ENCODE measurements around the gene MRPL1. TPM values are rescaled to one million over a fixed set of nuclear protein-coding genes. Genes with fewer than 3 reads are reported as not detected.

The MRPL1 gene
- total RNA-seq, 1 experiment from 2014 or later: 42.0 TPM

DNA sequence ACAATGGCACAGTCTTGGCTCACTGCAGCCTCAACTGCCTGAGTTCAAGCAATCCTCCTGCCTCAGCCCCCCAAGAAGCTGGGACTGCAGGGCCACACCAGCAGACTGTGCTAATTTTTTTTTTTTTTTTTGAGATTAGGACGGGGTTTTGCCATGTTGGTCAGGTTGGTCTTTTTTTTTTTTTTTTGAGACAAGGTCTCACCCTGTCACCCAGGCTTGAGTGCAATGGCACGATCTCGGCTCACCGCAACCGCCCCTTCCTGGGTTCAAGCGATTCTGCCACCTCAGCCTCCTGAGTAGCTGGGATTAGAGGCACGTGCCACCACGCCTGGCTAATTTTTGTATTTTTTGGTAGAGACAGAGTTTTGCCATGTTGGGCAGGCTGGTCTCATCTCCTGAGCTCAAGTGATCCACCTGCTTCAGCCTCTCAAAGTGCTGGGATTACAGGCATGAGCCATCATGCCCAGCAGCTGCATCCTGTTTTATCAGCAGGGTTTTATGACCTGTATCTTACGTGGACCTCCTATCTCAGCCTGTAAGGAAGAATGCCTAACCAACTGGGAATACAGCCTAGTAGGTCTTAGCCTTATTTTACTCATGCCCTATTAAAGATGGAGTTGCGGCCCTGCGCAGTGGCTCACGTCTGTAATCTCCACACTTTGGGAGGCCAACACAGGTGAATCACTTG is 13.2 kb upstream of the MRPL1 start:
- Histone ChIP-seq H3K4me3 (ENCODE audit: low read depth, low read length) (no peak overlapping the region), H3K36me3 (ENCODE audit: control insufficient read depth, insufficient read depth, low read length) (no peaks in the 10 kb centered on the region), H3K9me3 (no peaks in the 10 kb centered on the region), H3K4me1 (no peaks in the 10 kb centered on the region), H3K27me3 (replicated peaks; ENCODE audit: control insufficient read depth, insufficient read depth, low read length) (no peaks in the 10 kb centered on the region)
- Mint-ChIP-seq H3K27me3 (ENCODE audit: insufficient read depth, unreplicated experiment) (no peaks in the 10 kb centered on the region), H3K4me1 (ENCODE audit: low read depth, unreplicated experiment) (no peaks in the 10 kb centered on the region), H3K36me3 (ENCODE audit: insufficient read depth, unreplicated experiment) (no peaks in the 10 kb centered on the region), H3K27ac (ENCODE audit: unreplicated experiment) (no peak overlapping the region), H3K4me3 (ENCODE audit: unreplicated experiment) (no peak overlapping the region), H3K9me3 (ENCODE audit: unreplicated experiment) (no peaks in the 10 kb centered on the region)
- TF ChIP-seq, protein P1, sequence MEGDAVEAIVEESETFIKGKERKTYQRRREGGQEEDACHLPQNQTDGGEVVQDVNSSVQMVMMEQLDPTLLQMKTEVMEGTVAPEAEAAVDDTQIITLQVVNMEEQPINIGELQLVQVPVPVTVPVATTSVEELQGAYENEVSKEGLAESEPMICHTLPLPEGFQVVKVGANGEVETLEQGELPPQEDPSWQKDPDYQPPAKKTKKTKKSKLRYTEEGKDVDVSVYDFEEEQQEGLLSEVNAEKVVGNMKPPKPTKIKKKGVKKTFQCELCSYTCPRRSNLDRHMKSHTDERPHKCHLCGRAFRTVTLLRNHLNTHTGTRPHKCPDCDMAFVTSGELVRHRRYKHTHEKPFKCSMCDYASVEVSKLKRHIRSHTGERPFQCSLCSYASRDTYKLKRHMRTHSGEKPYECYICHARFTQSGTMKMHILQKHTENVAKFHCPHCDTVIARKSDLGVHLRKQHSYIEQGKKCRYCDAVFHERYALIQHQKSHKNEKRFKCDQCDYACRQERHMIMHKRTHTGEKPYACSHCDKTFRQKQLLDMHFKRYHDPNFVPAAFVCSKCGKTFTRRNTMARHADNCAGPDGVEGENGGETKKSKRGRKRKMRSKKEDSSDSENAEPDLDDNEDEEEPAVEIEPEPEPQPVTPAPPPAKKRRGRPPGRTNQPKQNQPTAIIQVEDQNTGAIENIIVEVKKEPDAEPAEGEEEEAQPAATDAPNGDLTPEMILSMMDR (IDR thresholded peaks at IDR 0.05; ENCODE audit: insufficient read depth in 1 of 2, low read depth in 1 of 2, low read length in 1 of 2, severe bottlenecking in 1 of 2, unreplicated experiment in 1 of 2): no peak
- ChIA-PET POLR2A (no interaction called here), CTCF (no interaction called here)
- BruUV-seq (replicated peaks): no TSS peak
- intact Hi-C loops (cut with micrococcal nuclease; ENCODE audit: unreplicated experiment): no loop called here
- no peak for DNase-seq

DNA sequence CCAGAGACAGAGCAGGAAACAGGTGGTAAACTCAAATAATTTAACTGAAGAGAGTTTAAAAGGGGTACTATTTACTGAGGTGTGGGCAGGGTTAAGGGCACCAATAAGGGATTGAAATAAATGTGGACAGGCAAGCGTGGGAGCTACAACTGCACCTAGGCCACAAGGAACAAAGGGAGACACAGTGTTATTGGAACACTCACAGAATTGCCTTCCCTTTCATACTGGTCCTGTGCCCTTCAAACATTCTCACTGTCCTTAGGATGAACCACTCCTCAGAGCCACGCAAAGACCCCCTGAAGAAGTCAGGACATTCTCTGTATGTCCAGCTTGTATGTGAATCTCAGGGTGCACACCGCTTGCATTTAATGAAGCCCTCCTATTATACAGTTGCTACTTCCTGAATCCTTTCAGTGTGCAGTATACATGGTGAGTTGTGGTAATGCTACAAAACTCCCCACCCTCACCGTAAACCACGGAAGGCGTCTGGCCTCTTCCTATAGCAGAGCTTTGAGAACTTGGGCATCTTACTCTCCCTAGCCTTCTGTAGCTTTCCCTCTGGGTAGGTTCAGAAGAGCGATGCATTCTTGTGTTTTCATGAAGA is 9.6 kb upstream of the MRPL1 start:
- ChIA-PET CTCF (no interaction called here), POLR2A (no interaction called here)
- TF ChIP-seq, protein P1 (IDR thresholded peaks at IDR 0.05; ENCODE audit: insufficient read depth in 1 of 2, low read depth in 1 of 2, low read length in 1 of 2, severe bottlenecking in 1 of 2, unreplicated experiment in 1 of 2): no peak
- no peaks in the 10 kb centered on the region for H3K36me3 Mint-ChIP-seq (ENCODE audit: insufficient read depth, unreplicated experiment)
- H3K9me3 Mint-ChIP-seq (ENCODE audit: unreplicated experiment): no peaks in the 10 kb centered on the region
- BruUV-seq (replicated peaks): no TSS peak
- Histone ChIP-seq H3K9me3 (no peaks in the 10 kb centered on the region), H3K36me3 (ENCODE audit: control insufficient read depth, insufficient read depth, low read length) (no peaks in the 10 kb centered on the region), H3K27me3 (replicated peaks; ENCODE audit: control insufficient read depth, insufficient read depth, low read length) (no peaks in the 10 kb centered on the region), H3K4me3 (ENCODE audit: low read depth, low read length) (no peak overlapping the region), H3K4me1 (no peaks in the 10 kb centered on the region)
- no peak overlapping the region for H3K4me3 Mint-ChIP-seq (ENCODE audit: unreplicated experiment)
- DNase-seq: no peak
- H3K27me3 Mint-ChIP-seq (ENCODE audit: insufficient read depth, unreplicated experiment): no peaks in the 10 kb centered on the region
- no peak overlapping the region for H3K27ac Mint-ChIP-seq (ENCODE audit: unreplicated experiment)
- intact Hi-C loops (cut with micrococcal nuclease; ENCODE audit: unreplicated experiment): no loop called here
- no peaks in the 10 kb centered on the region for H3K4me1 Mint-ChIP-seq (ENCODE audit: low read depth, unreplicated experiment)

DNA sequence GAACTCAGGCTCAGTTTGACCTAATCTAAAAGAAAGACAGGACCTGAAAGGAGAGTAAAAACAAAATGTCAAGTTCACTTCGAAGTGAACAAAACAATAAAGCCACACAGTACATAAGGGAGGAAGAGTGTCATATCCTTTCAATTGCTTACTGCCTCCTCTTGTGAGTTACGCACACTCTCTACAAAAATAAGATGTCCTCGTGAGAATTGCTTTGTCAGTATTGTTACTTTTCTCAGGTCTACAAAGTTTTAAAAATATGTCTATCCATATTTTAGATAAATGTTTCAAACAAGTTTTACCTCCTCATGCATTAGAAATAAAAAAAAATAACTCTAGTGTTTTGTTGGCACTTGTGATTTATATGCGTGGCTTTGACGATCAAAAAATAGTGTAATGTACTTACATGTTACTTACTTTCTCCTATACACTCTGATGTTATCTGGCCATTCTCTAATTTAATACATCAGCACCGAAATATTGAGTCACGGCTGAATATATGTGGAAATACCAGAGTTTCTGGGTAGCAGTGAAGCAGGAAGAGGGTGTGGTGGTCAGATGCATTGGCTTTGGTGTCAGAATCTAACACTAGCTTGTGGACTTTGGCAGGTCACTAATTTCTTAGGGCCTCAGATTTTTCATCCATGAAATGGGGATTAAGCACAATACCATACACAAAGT is 8.1 kb upstream of the MRPL1 start:
- BruUV-seq (replicated peaks): no TSS peak
- Histone ChIP-seq H3K4me1 (no peaks in the 10 kb centered on the region), H3K36me3 (ENCODE audit: control insufficient read depth, insufficient read depth, low read length) (no peaks in the 10 kb centered on the region), H3K9me3 (no peaks in the 10 kb centered on the region), H3K4me3 (ENCODE audit: low read depth, low read length) (no peak overlapping the region), H3K27me3 (replicated peaks; ENCODE audit: control insufficient read depth, insufficient read depth, low read length) (no peaks in the 10 kb centered on the region)
- Mint-ChIP-seq H3K36me3 (ENCODE audit: insufficient read depth, unreplicated experiment) (no peaks in the 10 kb centered on the region), H3K27me3 (ENCODE audit: insufficient read depth, unreplicated experiment) (no peaks in the 10 kb centered on the region), H3K9me3 (ENCODE audit: unreplicated experiment) (no peaks in the 10 kb centered on the region), H3K4me3 (ENCODE audit: unreplicated experiment) (no peak overlapping the region), H3K27ac (ENCODE audit: unreplicated experiment) (no peak overlapping the region), H3K4me1 (ENCODE audit: low read depth, unreplicated experiment) (no peaks in the 10 kb centered on the region)
- DNase-seq: no peak
- POLR2A ChIA-PET: no interaction called here
- intact Hi-C loops (cut with micrococcal nuclease; ENCODE audit: unreplicated experiment): no loop called here
- CTCF ChIA-PET: no interaction called here
- TF ChIP-seq, protein P1 (IDR thresholded peaks at IDR 0.05; ENCODE audit: insufficient read depth in 1 of 2, low read depth in 1 of 2, low read length in 1 of 2, severe bottlenecking in 1 of 2, unreplicated experiment in 1 of 2): no peak
